T-cell (primary cell): Measurements from ENCODE around the gene WDR19. TPM values are rescaled to one million over a fixed set of nuclear protein-coding genes. Genes with fewer than 3 reads are reported as not detected.

ENCODE experiments used
- ATAC-seq, 4 experiments: fragments of 200-7000 bp in 3 of 4; fragments of 150-1000 bp in 1 of 4; cut with Tn5 transposase; replicated peaks in 1 of 4; 1 replicate in 3 of 4; 2 replicates in 1 of 4; pipeline ENCODE4 v1.10.0; 2021; ENCODE audit warnings: moderate library complexity in 3 of 4, mild to moderate bottlenecking in 2 of 4, moderate number of reproducible peaks in 1 of 4
- CTCF ChIA-PET, 2 donors: fragments of 300-600 bp; sonication (Branson Sonifier 250); formaldehyde crosslinking; loops; one replicate each; lab custom pipeline; 2022; ENCODE audit warnings: antibody characterized with exemption in 2 of 2; lab: Charles Lee
- POLR2A ChIA-PET, 2 donors: fragments of 300-600 bp; sonication (Branson Sonifier 250); formaldehyde crosslinking; loops; one replicate each; lab custom pipeline; 2022; ENCODE audit warnings: antibody characterized with exemption in 2 of 2; lab: Charles Lee
- DNase-seq, 35 experiments: peaks; one replicate each; pipeline versions ENCODE4 v3.0.0 to v3.0.0-alpha.2; 2013 to 2023
- H3K27ac ChIP-seq: one replicate; pipeline ENCODE4 v1.5.1; 2013; ENCODE audit warnings: low read length
- H3K27me3 ChIP-seq, 2 experiments: replicated peaks in 1 of 2; 1 replicate in 1 of 2; 2 replicates in 1 of 2; pipeline versions ENCODE4 v1.6.1 to v1.7.0; 2013; ENCODE audit warnings: low read length in 1 of 2, mixed read lengths in 1 of 2; ENCODE audit not compliant: control insufficient read depth in 2 of 2, insufficient read depth in 2 of 2; ENCODE audit errors: extremely low read depth in 1 of 2
- H3K36me3 ChIP-seq, 2 donors: 1 replicate in 1 of 2; 2 replicates in 1 of 2; pipeline versions ENCODE4 v1.6.1 to v1.7.0; 2013; ENCODE audit warnings: low read length in 1 of 2; ENCODE audit not compliant: control insufficient read depth in 2 of 2, insufficient read depth in 1 of 2; ENCODE audit errors: extremely low read depth in 1 of 2
- H3K4me1 ChIP-seq, 2 experiments: 1 replicate in 1 of 2; 2 replicates in 1 of 2; pipeline versions ENCODE4 v1.6.1 to v1.7.0; 2013; ENCODE audit warnings: low read length in 2 of 2, mixed read lengths in 1 of 2; ENCODE audit not compliant: insufficient read depth in 2 of 2, control insufficient read depth in 1 of 2; ENCODE audit errors: extremely low read depth in 1 of 2
- H3K4me3 ChIP-seq, 2 donors: 1 replicate in 1 of 2; 2 replicates in 1 of 2; pipeline versions ENCODE4 v1.5.1 to v1.7.0; 2013; ENCODE audit warnings: mild to moderate bottlenecking in 2 of 2, low read length in 1 of 2, moderate library complexity in 1 of 2; ENCODE audit not compliant: control insufficient read depth in 1 of 2; ENCODE audit errors: extremely low read depth in 1 of 2
- H3K9me3 ChIP-seq: 2 replicates; pipeline ENCODE4 v1.7.0; 2013
- H3K27ac Mint-ChIP-seq, 2 donors: one replicate each; pipeline ENCODE4 v1.8.0; 2020 to 2021; ENCODE audit warnings: mild to moderate bottlenecking in 2 of 2, mixed read lengths in 2 of 2
- H3K27me3 Mint-ChIP-seq, 2 donors: one replicate each; pipeline ENCODE4 v1.8.0; 2021 to 2022; ENCODE audit warnings: mixed read lengths in 2 of 2
- H3K36me3 Mint-ChIP-seq: one replicate; pipeline ENCODE4 v1.8.0; 2021; ENCODE audit warnings: mixed read lengths
- H3K4me1 Mint-ChIP-seq, 3 donors: one replicate each; pipeline ENCODE4 v1.8.0; 2020 to 2022; ENCODE audit warnings: mixed read lengths in 3 of 3, mild to moderate bottlenecking in 1 of 3
- H3K4me3 Mint-ChIP-seq, 3 donors: one replicate each; pipeline ENCODE4 v1.8.0; 2020 to 2022; ENCODE audit warnings: mild to moderate bottlenecking in 3 of 3, mixed read lengths in 3 of 3, moderate library complexity in 3 of 3
- H3K9me3 Mint-ChIP-seq, 3 donors: one replicate each; pipeline ENCODE4 v1.8.0; 2020 to 2022; ENCODE audit warnings: mixed read lengths in 3 of 3
- WGBS: methylation state at CpG from one replicate; pipeline ENCODE4 v1.1.5; 2013; ENCODE audit warnings: missing lambda C conversion rate; ENCODE audit not compliant: insufficient coverage; 5-methylcytosine and 5-hydroxymethylcytosine counted together
- total RNA-seq, 35 experiments: library from RNA in 6 of 35; stranded (reverse) in 6 of 35; fragments of 120-200 nt in 1 of 35; gene quantifications; one replicate each; pipeline versions ENCODE4 v1.2.1 to v1.2.4 and lab custom pipeline; 2013 to 2026

The WDR19 gene
- total RNA-seq, 5 donors from 2014 or later (not counting 1 experiment from before 2014, with no cell fraction given) = 17.4 to 39.9 (median 28.0) TPM

DNA sequence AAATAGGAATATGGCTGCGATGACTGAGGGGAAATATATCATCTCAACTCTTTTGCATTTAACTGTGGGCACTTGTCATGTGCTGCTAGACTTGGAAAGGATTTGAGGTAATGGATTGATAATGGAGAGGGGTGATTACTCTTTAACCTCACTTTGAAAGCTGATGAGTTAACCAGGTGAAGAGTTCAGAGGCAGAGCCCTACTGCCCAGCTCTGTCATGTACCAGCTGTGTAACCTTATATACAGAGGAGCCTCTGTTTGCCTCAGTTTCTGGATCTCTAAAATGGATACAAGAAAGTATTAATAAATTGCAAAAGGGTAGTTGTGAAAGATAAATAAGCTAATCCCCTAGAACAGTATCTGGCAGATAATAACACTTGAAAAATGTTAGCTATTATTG lies 51.5 kb downstream of the WDR19 start:
- H3K36me3 ChIP-seq = peaks cover 0 to 2% of the 10 kb centered on the region in 2 donors
- peaks cover 40% of the 10 kb centered on the region for H3K36me3 Mint-ChIP-seq
- no peaks in the 10 kb centered on the region for H3K27me3 Mint-ChIP-seq
- H3K4me1 Mint-ChIP-seq = no peaks in the 10 kb centered on the region
- H3K27me3 ChIP-seq = no peaks in the 10 kb centered on the region
- ATAC-seq (no peak), DNase-seq (no peak)
- H3K9me3 ChIP-seq = no peaks in the 10 kb centered on the region
- no peak overlapping the region for H3K27ac Mint-ChIP-seq
- H3K4me3 ChIP-seq = no peak overlapping the region
- H3K4me3 Mint-ChIP-seq = no peak overlapping the region
- CTCF ChIA-PET = no interaction called here
- no peaks in the 10 kb centered on the region for H3K9me3 Mint-ChIP-seq
- H3K27ac ChIP-seq = no peak overlapping the region
- POLR2A ChIA-PET = no interaction called here
- no peaks in the 10 kb centered on the region for H3K4me1 ChIP-seq
- no CpG with 5 or more reads among the region's 1 CpG for WGBS

DNA sequence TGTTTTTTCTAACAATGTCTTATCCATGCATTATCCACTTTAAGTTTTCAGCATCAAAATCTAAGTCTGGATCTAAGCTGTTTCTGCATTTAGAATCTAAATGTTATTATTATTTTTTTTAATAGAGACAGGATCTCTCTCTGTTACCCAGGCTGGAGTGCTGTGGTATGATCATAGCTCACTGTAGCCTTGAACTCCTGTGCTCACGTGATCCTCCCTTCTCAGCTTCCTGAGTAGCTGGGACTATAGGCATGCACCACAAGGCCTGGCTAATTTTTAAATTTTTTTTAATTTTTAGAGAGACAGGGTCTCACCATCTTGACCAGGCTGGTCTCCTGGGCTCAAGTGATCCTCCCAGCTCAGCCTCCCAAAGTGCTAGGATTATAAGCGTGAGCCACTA lies 52.7 kb downstream of the WDR19 start:
- no peaks in the 10 kb centered on the region for H3K9me3 ChIP-seq
- no peaks in the 10 kb centered on the region for H3K4me1 Mint-ChIP-seq
- H3K27me3 ChIP-seq = no peaks in the 10 kb centered on the region
- ChIA-PET CTCF (no interaction called here), POLR2A (no interaction called here)
- H3K27me3 Mint-ChIP-seq = no peaks in the 10 kb centered on the region
- no peaks in the 10 kb centered on the region for H3K9me3 Mint-ChIP-seq
- 100% methylated on average over 1 of the region's 2 CpGs for WGBS
- H3K4me3 Mint-ChIP-seq = no peak overlapping the region
- ATAC-seq (no peak), DNase-seq (no peak)
- H3K4me1 ChIP-seq = no peaks in the 10 kb centered on the region
- no peak overlapping the region for H3K4me3 ChIP-seq
- no peak overlapping the region for H3K27ac Mint-ChIP-seq
- no peak overlapping the region for H3K27ac ChIP-seq
- peaks cover 31% of the 10 kb centered on the region for H3K36me3 Mint-ChIP-seq
- peaks cover 0 to 2% of the 10 kb centered on the region in 2 donors for H3K36me3 ChIP-seq

DNA sequence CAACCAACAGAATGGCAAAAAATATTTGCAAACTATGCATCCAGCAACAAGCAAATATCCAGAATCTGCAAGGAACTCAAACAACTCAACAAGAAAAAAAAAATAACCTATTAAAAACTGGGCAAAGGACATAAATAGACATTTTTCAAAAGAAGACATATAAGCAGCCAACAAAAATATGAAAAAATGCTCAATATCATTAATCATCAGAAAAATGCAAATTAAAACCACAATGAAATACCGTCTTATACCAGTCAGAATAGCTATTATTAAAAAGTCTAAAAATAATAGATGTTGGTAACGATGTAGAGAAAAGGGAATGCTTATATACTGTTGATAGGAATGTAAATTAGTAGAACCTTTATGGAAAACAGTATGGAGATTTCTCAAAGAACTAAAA lies 53.4 kb downstream of the WDR19 start:
- WGBS = no CpG with 5 or more reads among the region's 2 CpGs
- H3K4me1 ChIP-seq = no peaks in the 10 kb centered on the region
- Mint-ChIP-seq H3K27ac (no peak overlapping the region), H3K9me3 (no peaks in the 10 kb centered on the region), H3K36me3 (peaks cover 27% of the 10 kb centered on the region), H3K27me3 (no peaks in the 10 kb centered on the region), H3K4me3 (no peak overlapping the region), H3K4me1 (no peaks in the 10 kb centered on the region)
- no peak for DNase-seq
- no peaks in the 10 kb centered on the region for H3K27me3 ChIP-seq
- H3K4me3 ChIP-seq = no peak overlapping the region
- POLR2A ChIA-PET = no interaction called here
- no peak overlapping the region for H3K27ac ChIP-seq
- no peaks in the 10 kb centered on the region for H3K9me3 ChIP-seq
- CTCF ChIA-PET = no interaction called here
- no peak for ATAC-seq
- H3K36me3 ChIP-seq = peaks cover 0 to 2% of the 10 kb centered on the region in 2 donors

DNA sequence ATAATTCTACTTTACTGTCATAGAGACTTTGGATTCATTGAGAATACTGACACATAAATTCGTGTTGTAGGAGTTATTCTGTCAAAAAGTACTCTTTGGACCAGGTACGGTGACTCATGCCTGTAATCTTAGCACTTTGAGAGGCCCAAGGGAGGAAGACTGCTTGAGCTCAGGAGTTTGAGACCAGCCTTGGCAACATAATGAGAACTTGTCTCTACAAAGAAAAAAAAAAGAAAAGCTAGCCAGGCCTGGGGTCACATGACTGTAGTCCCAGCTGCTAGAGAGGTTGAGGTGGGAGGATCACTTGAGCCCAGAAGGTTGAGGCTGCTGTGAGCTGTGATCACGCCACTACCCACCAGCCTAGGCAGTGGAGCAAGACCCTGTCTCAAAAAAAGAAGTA lies 54.9 kb downstream of the WDR19 start:
- ChIA-PET POLR2A (no interaction called here), CTCF (no interaction called here)
- no peak for DNase-seq
- no peak for ATAC-seq
- H3K4me1 Mint-ChIP-seq = no peaks in the 10 kb centered on the region
- H3K27me3 ChIP-seq = no peaks in the 10 kb centered on the region
- H3K36me3 Mint-ChIP-seq = peaks cover 26% of the 10 kb centered on the region
- H3K27ac ChIP-seq = no peak overlapping the region
- H3K27me3 Mint-ChIP-seq = no peaks in the 10 kb centered on the region
- H3K36me3 ChIP-seq = peaks cover 0 to 2% of the 10 kb centered on the region in 2 donors
- 100% methylated on average over 1 of the region's 3 CpGs for WGBS
- H3K9me3 Mint-ChIP-seq = no peaks in the 10 kb centered on the region
- H3K9me3 ChIP-seq = no peaks in the 10 kb centered on the region
- no peak overlapping the region for H3K4me3 ChIP-seq
- H3K4me1 ChIP-seq = no peaks in the 10 kb centered on the region
- no peak overlapping the region for H3K27ac Mint-ChIP-seq
- no peak overlapping the region for H3K4me3 Mint-ChIP-seq

DNA sequence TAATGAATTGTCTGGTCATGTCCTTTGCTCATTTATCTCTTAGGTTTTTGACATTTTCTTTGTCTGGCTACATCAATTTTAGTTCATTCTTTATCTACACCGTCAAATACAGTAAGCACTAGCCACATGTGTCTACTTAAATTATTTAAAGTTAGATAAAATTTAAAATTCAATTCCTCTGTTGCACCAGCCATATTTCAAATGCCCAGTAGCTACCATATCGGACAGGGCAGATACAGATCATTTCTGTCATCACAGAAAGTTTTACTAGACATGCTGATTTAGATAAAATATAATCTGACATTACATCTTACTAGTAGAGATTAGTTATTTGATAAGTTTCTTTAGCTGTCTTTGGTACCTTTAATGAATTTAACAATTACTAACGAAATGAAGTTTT lies 61.1 kb downstream of the WDR19 start:
- DNase-seq (no peak), ATAC-seq (no peak)
- Mint-ChIP-seq H3K9me3 (peaks cover 0 to 4% (median 3%) of the 10 kb centered on the region in 3 donors), H3K27ac (no peak overlapping the region), H3K36me3 (peaks cover 23% of the 10 kb centered on the region), H3K4me3 (no peak overlapping the region), H3K4me1 (no peaks in the 10 kb centered on the region), H3K27me3 (no peaks in the 10 kb centered on the region)
- no CpG with 5 or more reads among the region's 3 CpGs for WGBS
- H3K4me3 ChIP-seq = no peak overlapping the region
- no peaks in the 10 kb centered on the region for H3K4me1 ChIP-seq
- H3K27me3 ChIP-seq = no peaks in the 10 kb centered on the region
- ChIA-PET POLR2A (interaction anchor here in 1 of 2 donors (0.6 kb wide), 1 partner anchor 110 kb away, joined by 3 read pairs; no protein-coding TSS in a partner anchor), CTCF (no interaction called here)
- no peak overlapping the region for H3K27ac ChIP-seq
- H3K9me3 ChIP-seq = no peaks in the 10 kb centered on the region
- H3K36me3 ChIP-seq = peaks cover 0 to 3% of the 10 kb centered on the region in 2 donors

DNA sequence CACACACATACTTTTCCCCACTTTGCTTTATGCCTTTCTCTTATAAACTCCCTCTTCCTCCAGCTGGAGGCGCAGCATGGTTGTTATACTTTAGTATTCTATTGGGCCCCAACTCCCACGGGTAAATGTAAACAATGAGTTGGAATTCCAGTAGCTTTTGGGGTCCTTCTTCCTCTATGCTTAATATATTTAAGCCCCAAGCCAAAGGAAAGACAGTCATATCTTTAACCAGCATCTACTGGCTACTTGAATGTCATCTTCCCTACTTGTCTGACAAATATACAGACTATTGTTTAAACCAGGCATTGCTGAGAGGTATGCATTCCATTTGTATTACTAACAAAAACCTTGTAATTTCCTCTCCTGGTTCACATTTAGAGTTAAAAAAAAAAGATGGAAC lies 72.9 kb downstream of the WDR19 start:
- Mint-ChIP-seq H3K4me1 (no peaks in the 10 kb centered on the region), H3K36me3 (peaks cover 30% of the 10 kb centered on the region)

DNA sequence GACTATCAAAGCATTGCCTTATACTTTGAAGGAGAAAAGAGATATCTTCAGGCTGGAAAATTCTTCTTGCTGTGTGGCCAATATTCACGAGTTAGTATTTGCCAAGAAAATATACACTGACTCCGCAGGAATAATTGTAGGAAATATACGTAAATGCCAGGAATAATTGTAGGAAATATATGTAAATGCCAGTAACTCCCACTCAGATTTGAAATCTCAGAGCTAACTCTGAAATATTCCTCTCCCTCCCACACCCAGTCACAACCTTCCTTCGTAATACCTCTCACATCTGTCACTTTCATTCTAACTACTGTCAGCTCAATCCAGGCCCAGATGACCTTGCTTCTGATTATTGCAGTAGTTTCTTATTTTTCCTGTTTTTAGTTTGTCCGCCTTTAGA lies 73.5 kb downstream of the WDR19 start:
- Mint-ChIP-seq H3K27ac (no peak overlapping the region), H3K4me3 (no peak overlapping the region)
- CTCF ChIA-PET = interaction anchor here in 1 of 2 donors (1.1 kb wide), 1 partner anchor 12 kb away, joined by 4 read pairs; no protein-coding TSS in a partner anchor

More for the DNA sequence above, 72.9 kb downstream of the WDR19 start:
- no peak overlapping the region for H3K27ac ChIP-seq
- CTCF ChIA-PET = no interaction called here
- ATAC-seq = no peak
- no CpG with 5 or more reads among the region's 2 CpGs for WGBS
- Mint-ChIP-seq H3K9me3 (peaks cover 0 to 4% (median 0%) of the 10 kb centered on the region in 3 donors), H3K27ac (no peak overlapping the region), H3K27me3 (no peaks in the 10 kb centered on the region), H3K4me3 (no peak overlapping the region)
- DNase-seq = no peak
- H3K4me1 ChIP-seq = no peaks in the 10 kb centered on the region
- peaks cover 0 to 3% of the 10 kb centered on the region in 2 donors for H3K36me3 ChIP-seq
- H3K9me3 ChIP-seq = no peaks in the 10 kb centered on the region
- H3K27me3 ChIP-seq = no peaks in the 10 kb centered on the region
- no peak overlapping the region for H3K4me3 ChIP-seq
- POLR2A ChIA-PET = no interaction called here

More for the DNA sequence above, 73.5 kb downstream of the WDR19 start:
- Mint-ChIP-seq H3K36me3 (peaks cover 34% of the 10 kb centered on the region), H3K4me1 (no peaks in the 10 kb centered on the region), H3K9me3 (no peaks in the 10 kb centered on the region), H3K27me3 (no peaks in the 10 kb centered on the region)
- POLR2A ChIA-PET = no interaction called here
- Histone ChIP-seq H3K27ac (no peak overlapping the region), H3K4me3 (no peak overlapping the region), H3K36me3 (peaks cover 0 to 6% of the 10 kb centered on the region in 2 donors), H3K9me3 (no peaks in the 10 kb centered on the region), H3K27me3 (no peaks in the 10 kb centered on the region), H3K4me1 (no peaks in the 10 kb centered on the region)
- no CpG with 5 or more reads among the region's 5 CpGs for WGBS
- no peak for ATAC-seq
- DNase-seq = no peak
